ENCODE measurements around the gene PSMC3. TPM values are rescaled to one million over a fixed set of nuclear protein-coding genes. Genes with fewer than 3 reads are reported as not detected.

The PSMC3 gene
- total RNA-seq, 1 experiment from 2014 or later: 179 TPM

DNA sequence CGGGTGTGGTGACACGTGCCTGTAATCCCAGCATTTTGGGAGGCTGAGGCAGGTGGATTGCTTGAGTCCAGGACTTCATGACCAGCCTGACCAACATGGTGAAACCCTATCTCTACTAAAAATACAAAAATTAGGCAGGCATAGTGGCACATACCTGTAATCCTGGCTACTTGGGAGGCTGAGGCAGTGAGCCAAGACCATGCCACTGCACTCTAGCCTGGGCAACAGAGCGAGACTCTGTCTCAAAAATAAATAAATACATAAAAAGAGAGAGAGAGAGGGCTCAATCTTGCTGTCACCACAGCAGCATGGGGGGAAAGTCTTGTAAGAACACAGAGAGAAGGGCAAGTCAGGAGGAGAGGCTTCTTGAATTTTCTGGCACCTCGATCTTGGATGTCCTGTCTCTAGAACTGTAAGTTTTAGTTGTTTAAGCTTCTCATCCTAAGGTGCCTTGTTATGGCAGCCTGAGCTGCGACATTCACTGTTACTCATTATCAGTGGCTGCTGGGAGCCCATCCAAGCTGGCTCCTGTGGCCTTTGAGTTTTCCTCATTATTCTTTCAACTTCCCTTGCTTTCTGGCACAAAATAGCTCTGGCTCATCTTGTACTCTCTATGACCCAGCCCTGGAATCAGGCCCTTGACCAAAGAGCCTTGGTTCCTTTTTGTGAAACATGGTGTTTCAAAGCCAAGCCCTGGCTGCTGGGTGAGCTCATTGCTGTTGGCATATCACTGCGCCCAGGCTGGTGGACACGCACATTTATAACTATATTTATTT is 8.0 kb upstream of the PSMC3 start:
- Histone ChIP-seq H2AK5ac (ENCODE audit: insufficient read length, low read length) (no peak overlapping the region), H2BK20ac (ENCODE audit: low read depth, low read length, poor library complexity, severe bottlenecking) (no peak overlapping the region), H2BK120ac (ENCODE audit: low read depth, low read length, poor library complexity, severe bottlenecking) (no peak overlapping the region), H3K79me2 (ENCODE audit: insufficient read depth, low read length) (no peaks in the 10 kb centered on the region), H2BK15ac (ENCODE audit: low read depth, low read length) (no peak overlapping the region), H2BK5ac (ENCODE audit: insufficient read length, low read length) (no peak overlapping the region), H3K56ac (ENCODE audit: insufficient read length, low read depth, low read length) (no peak overlapping the region), H2AFZ (ENCODE audit: low read length) (no peak overlapping the region), H3K79me1 (ENCODE audit: insufficient read depth, low read depth, low read length, poor library complexity, severe bottlenecking) (no peaks in the 10 kb centered on the region), H3K27me3 (ENCODE audit: insufficient read depth, low read length) (no peaks in the 10 kb centered on the region), H3K27ac (ENCODE audit: insufficient read length, low read depth, low read length) (no peak overlapping the region), H4K5ac (ENCODE audit: insufficient read length, low read depth, low read length) (no peak overlapping the region), H3K14ac (ENCODE audit: insufficient read depth, low read length) (no peak overlapping the region), H4K91ac (ENCODE audit: insufficient read length, low read depth, low read length) (no peak overlapping the region), H3T11ph (ENCODE audit: low read length) (no peak overlapping the region), H3K9ac (ENCODE audit: extremely low read depth, insufficient read length, low read length) (no peak overlapping the region), H4K8ac (replicated peaks; ENCODE audit: insufficient read length, low read depth, low read length) (no peak overlapping the region), H4K20me1 (ENCODE audit: control insufficient read depth, insufficient read depth, insufficient read length) (no peaks in the 10 kb centered on the region), H3K23me2 (ENCODE audit: insufficient read length, low read depth, low read length, poor library complexity, severe bottlenecking) (no peaks in the 10 kb centered on the region), H3K4me1 (ENCODE audit: insufficient read depth, low read length) (no peaks in the 10 kb centered on the region), H3K4ac (ENCODE audit: low read depth, low read length) (no peak overlapping the region), H2BK12ac (ENCODE audit: insufficient read length, low read depth, low read length) (no peak overlapping the region), H3K4me2 (ENCODE audit: insufficient read depth, insufficient read length, low read length) (no peak overlapping the region), H3K9me3 (ENCODE audit: control insufficient read depth, low read depth, low read length) (no peaks in the 10 kb centered on the region), H3K23ac (ENCODE audit: insufficient read length, low read depth, low read length) (no peak overlapping the region), H3K18ac (ENCODE audit: insufficient read length, low read depth, low read length) (no peak overlapping the region)
- H3K36me3 Mint-ChIP-seq (ENCODE audit: insufficient read depth in 1 of 3, low read depth in 3 of 3): no peaks in the 10 kb centered on the region; a peak in 1 of 7 replicates
- no peak overlapping the region for H3K27ac Mint-ChIP-seq
- TF ChIP-seq, protein P1, sequence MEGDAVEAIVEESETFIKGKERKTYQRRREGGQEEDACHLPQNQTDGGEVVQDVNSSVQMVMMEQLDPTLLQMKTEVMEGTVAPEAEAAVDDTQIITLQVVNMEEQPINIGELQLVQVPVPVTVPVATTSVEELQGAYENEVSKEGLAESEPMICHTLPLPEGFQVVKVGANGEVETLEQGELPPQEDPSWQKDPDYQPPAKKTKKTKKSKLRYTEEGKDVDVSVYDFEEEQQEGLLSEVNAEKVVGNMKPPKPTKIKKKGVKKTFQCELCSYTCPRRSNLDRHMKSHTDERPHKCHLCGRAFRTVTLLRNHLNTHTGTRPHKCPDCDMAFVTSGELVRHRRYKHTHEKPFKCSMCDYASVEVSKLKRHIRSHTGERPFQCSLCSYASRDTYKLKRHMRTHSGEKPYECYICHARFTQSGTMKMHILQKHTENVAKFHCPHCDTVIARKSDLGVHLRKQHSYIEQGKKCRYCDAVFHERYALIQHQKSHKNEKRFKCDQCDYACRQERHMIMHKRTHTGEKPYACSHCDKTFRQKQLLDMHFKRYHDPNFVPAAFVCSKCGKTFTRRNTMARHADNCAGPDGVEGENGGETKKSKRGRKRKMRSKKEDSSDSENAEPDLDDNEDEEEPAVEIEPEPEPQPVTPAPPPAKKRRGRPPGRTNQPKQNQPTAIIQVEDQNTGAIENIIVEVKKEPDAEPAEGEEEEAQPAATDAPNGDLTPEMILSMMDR (conservative IDR thresholded peaks at IDR 0.05): no peak
- no peak overlapping the region for H3K4me3 Mint-ChIP-seq
- H3K4me1 Mint-ChIP-seq: no peaks in the 10 kb centered on the region
- WGBS (ENCODE audit: extremely low coverage, insufficient read length, low lambda C conversion rate): no CpG with 5 or more reads among the region's 7 CpGs
- no peak for DNase-seq
- no peaks in the 10 kb centered on the region; the same call in 1 of the 2 replicates for H3K27me3 Mint-ChIP-seq (ENCODE audit: low read depth)
- H3K9me3 Mint-ChIP-seq: no peaks in the 10 kb centered on the region
